ENCODE results near the gene GAB2. TPM values are rescaled to one million over a fixed set of nuclear protein-coding genes. Genes with fewer than 3 reads are reported as not detected.

Gene GAB2
- total and polyA plus RNA-seq, 2 experiments from 2014 or later: 4.9 to 10.2 TPM

DNA sequence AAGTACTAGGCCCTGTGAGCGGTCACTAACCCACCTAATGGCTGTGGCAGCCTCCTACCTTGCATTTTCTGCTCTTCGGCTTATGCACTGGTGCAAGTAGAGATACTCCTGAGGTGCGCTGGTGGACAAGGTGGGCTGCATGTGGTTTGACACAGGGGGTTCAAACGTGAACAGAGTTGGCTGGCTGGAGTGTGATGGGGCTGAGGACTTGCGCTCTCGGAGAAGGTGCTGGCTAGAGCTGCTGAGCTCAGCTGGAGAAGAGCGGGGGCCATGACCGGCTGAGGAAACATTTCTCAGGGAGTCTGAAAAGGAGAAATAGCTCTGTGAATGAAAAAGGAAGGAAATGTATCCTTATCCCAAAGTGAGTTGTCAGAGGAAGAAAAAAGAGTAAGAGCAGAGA lies 167.5 kb downstream of the GAB2 start:
- Histone ChIP-seq H3K36me3 (replicated peaks; ENCODE audit: insufficient read depth, low read depth) (no peaks in the 10 kb centered on the region), H3K4me1 (ENCODE audit: insufficient read depth) (no peaks in the 10 kb centered on the region), H2AFZ (no peak overlapping the region), H3K9me2 (replicated peaks; ENCODE audit: insufficient read depth) (no peaks in the 10 kb centered on the region), H3K27me3 (no peaks in the 10 kb centered on the region), H3K79me2 (no peaks in the 10 kb centered on the region), H3K9me3 (ENCODE audit: low read depth) (no peaks in the 10 kb centered on the region), H3K4me2 (no peak overlapping the region), H3K4me3 (no peak overlapping the region), H3K27ac (no peak overlapping the region), H4K20me1 (ENCODE audit: insufficient read depth, poor library complexity, severe bottlenecking) (no peaks in the 10 kb centered on the region)
- 96% methylated on average over 8 of the region's 8 CpGs for WGBS (ENCODE audit: low lambda C conversion rate, missing lambda C conversion rate)
- DNase-seq (ENCODE audit: low spot score): no peak
- TF ChIP-seq EZH2phosphoT487 (IDR thresholded peaks at IDR 0.05; ENCODE audit: low read depth, severe bottlenecking, unreplicated experiment) (no peak), EZH2 (IDR thresholded peaks at IDR 0.05; ENCODE audit: borderline replicate concordance) (no peak)
- TF ChIP-seq, protein P1, sequence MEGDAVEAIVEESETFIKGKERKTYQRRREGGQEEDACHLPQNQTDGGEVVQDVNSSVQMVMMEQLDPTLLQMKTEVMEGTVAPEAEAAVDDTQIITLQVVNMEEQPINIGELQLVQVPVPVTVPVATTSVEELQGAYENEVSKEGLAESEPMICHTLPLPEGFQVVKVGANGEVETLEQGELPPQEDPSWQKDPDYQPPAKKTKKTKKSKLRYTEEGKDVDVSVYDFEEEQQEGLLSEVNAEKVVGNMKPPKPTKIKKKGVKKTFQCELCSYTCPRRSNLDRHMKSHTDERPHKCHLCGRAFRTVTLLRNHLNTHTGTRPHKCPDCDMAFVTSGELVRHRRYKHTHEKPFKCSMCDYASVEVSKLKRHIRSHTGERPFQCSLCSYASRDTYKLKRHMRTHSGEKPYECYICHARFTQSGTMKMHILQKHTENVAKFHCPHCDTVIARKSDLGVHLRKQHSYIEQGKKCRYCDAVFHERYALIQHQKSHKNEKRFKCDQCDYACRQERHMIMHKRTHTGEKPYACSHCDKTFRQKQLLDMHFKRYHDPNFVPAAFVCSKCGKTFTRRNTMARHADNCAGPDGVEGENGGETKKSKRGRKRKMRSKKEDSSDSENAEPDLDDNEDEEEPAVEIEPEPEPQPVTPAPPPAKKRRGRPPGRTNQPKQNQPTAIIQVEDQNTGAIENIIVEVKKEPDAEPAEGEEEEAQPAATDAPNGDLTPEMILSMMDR (IDR thresholded peaks at IDR 0.05; ENCODE audit: poor library complexity): no peak

DNA sequence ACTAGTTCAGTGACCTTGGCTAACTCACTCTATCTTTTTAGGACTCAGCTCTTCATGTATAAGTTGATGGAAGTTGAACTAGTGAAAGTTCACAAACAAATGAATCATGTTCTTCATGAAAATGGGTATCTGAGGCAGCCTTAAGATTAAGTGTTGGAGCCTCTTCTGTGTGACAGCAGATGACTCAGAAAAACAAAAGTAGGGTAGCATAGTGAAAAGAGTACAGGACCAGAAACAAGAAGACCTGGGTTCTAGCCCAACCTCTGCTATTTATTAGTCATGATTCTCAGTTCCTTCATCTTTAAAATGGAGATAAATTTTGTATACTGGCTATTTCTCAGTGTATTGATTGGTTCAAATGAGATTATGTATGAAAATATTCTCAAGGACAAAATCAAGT lies 168.7 kb downstream of the GAB2 start:
- Histone ChIP-seq H3K4me3 (no peak overlapping the region), H3K4me2 (no peak overlapping the region), H3K36me3 (replicated peaks; ENCODE audit: insufficient read depth, low read depth) (no peaks in the 10 kb centered on the region), H2AFZ (no peak overlapping the region), H3K27me3 (no peaks in the 10 kb centered on the region), H3K9me3 (ENCODE audit: low read depth) (no peaks in the 10 kb centered on the region), H3K27ac (no peak overlapping the region), H4K20me1 (ENCODE audit: insufficient read depth, poor library complexity, severe bottlenecking) (no peaks in the 10 kb centered on the region), H3K9me2 (replicated peaks; ENCODE audit: insufficient read depth) (no peaks in the 10 kb centered on the region), H3K4me1 (ENCODE audit: insufficient read depth) (no peaks in the 10 kb centered on the region), H3K79me2 (no peaks in the 10 kb centered on the region)
- no peak for DNase-seq (ENCODE audit: low spot score)
- TF ChIP-seq, protein P1 (IDR thresholded peaks at IDR 0.05; ENCODE audit: poor library complexity): no peak
- TF ChIP-seq EZH2 (IDR thresholded peaks at IDR 0.05; ENCODE audit: borderline replicate concordance) (no peak), EZH2phosphoT487 (IDR thresholded peaks at IDR 0.05; ENCODE audit: low read depth, severe bottlenecking, unreplicated experiment) (no peak)

DNA sequence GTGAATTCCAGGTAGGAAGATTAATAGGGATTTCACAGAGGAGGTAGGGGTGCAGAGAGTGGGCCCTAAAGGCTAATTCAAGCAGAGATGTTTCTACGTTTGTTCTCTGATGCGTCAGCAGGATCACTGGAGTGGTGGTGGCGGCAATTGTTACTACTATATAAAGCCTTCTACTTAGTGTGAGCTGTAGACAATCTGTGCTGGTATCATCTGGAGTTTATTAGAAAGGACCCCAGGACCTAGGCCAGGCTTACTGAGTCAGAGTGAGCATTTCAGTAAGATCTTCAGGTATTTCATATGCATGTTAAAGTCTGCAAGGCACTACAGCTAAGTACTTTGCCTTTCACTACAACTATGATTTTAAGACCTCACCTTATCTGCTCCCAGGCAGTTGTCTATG lies 169.4 kb downstream of the GAB2 start:
- no peak for TF ChIP-seq EZH2 (IDR thresholded peaks at IDR 0.05; ENCODE audit: borderline replicate concordance)
- TF ChIP-seq, protein P1 (IDR thresholded peaks at IDR 0.05; ENCODE audit: poor library complexity): no peak
- no peak for TF ChIP-seq EZH2phosphoT487 (IDR thresholded peaks at IDR 0.05; ENCODE audit: low read depth, severe bottlenecking, unreplicated experiment)
- Histone ChIP-seq H3K4me3 (no peak overlapping the region), H3K36me3 (replicated peaks; ENCODE audit: insufficient read depth, low read depth) (no peaks in the 10 kb centered on the region), H4K20me1 (ENCODE audit: insufficient read depth, poor library complexity, severe bottlenecking) (no peaks in the 10 kb centered on the region), H3K79me2 (no peaks in the 10 kb centered on the region), H3K27ac (no peak overlapping the region), H2AFZ (no peak overlapping the region), H3K4me2 (no peak overlapping the region), H3K9me2 (replicated peaks; ENCODE audit: insufficient read depth) (no peaks in the 10 kb centered on the region), H3K9me3 (ENCODE audit: low read depth) (no peaks in the 10 kb centered on the region), H3K27me3 (no peaks in the 10 kb centered on the region), H3K4me1 (ENCODE audit: insufficient read depth) (no peaks in the 10 kb centered on the region)
- 85% methylated on average over 3 of the region's 3 CpGs for WGBS (ENCODE audit: low lambda C conversion rate, missing lambda C conversion rate)
- no peak for DNase-seq (ENCODE audit: low spot score)

Data from hepatocyte (in vitro differentiated cells).